Calu3 (cell line): ENCODE measurements around the gene MYO1G. TPM values are rescaled to one million over a fixed set of nuclear protein-coding genes. Genes with fewer than 3 reads are reported as not detected.
A peak's percentile ranks its signal among the peaks of the same experiment; 100 is the strongest.

Experiments used
- BruUV-seq: library from RNA; stranded (reverse); fragments of 400-500 nt; replicated peaks from 2 replicates; lab custom pipeline; 2021; lab: Mats Ljungman, UMichigan
- CTCF ChIA-PET: fragments of 300-600 bp; sonication (Branson Sonifier 250); formaldehyde crosslinking; loops from one replicate; lab custom pipeline; 2022; ENCODE audit warnings: antibody characterized with exemption; lab: Charles Lee
- DNase-seq: peaks from one replicate; pipeline ENCODE4 v3.0.0; 2022
- H3K27ac Mint-ChIP-seq: one replicate; pipeline ENCODE4 v1.8.0; 2022; ENCODE audit warnings: mixed read lengths; ENCODE audit not compliant: unreplicated experiment
- H3K27me3 Mint-ChIP-seq: one replicate; pipeline ENCODE4 v1.8.0; 2022; ENCODE audit warnings: mixed read lengths; ENCODE audit not compliant: unreplicated experiment
- H3K36me3 Mint-ChIP-seq: one replicate; pipeline ENCODE4 v1.8.0; 2022; ENCODE audit warnings: mild to moderate bottlenecking, moderate library complexity, mixed read lengths; ENCODE audit not compliant: insufficient read depth, unreplicated experiment
- H3K4me1 Mint-ChIP-seq: one replicate; pipeline ENCODE4 v1.8.0; 2022; ENCODE audit warnings: mild to moderate bottlenecking, low read depth, mixed read lengths; ENCODE audit not compliant: unreplicated experiment
- H3K4me3 Mint-ChIP-seq: one replicate; pipeline ENCODE4 v1.8.0; 2022; ENCODE audit warnings: mild to moderate bottlenecking, low read depth, moderate library complexity, mixed read lengths; ENCODE audit not compliant: unreplicated experiment
- H3K9me3 Mint-ChIP-seq: one replicate; pipeline ENCODE4 v1.8.0; 2022; ENCODE audit warnings: low read depth, mixed read lengths; ENCODE audit not compliant: unreplicated experiment
- intact Hi-C: fragments of 100-400 bp; cut with micrococcal nuclease; formaldehyde crosslinking; loops from one replicate; pipeline ENCODE4 v1.10.0; 2022; ENCODE audit not compliant: unreplicated experiment
- total RNA-seq: library from RNA; stranded (reverse); gene quantifications from 2 replicates; pipeline ENCODE4 v1.2.3, GENCODE V29; 2022
- TF ChIP-seq, protein P1 (sequence below): fragments of 200-600 bp; IDR thresholded peaks from one replicate; pipeline ENCODE4 v1.8.0; 2022; ENCODE audit warnings: antibody characterized with exemption; ENCODE audit not compliant: unreplicated experiment

MYO1G gene
- total RNA-seq, 1 experiment from 2014 or later: 0.33 TPM

GRCh38 chr7:44988701-44989100, 9.9 kb upstream of the MYO1G start:
- TF ChIP-seq, protein P1, sequence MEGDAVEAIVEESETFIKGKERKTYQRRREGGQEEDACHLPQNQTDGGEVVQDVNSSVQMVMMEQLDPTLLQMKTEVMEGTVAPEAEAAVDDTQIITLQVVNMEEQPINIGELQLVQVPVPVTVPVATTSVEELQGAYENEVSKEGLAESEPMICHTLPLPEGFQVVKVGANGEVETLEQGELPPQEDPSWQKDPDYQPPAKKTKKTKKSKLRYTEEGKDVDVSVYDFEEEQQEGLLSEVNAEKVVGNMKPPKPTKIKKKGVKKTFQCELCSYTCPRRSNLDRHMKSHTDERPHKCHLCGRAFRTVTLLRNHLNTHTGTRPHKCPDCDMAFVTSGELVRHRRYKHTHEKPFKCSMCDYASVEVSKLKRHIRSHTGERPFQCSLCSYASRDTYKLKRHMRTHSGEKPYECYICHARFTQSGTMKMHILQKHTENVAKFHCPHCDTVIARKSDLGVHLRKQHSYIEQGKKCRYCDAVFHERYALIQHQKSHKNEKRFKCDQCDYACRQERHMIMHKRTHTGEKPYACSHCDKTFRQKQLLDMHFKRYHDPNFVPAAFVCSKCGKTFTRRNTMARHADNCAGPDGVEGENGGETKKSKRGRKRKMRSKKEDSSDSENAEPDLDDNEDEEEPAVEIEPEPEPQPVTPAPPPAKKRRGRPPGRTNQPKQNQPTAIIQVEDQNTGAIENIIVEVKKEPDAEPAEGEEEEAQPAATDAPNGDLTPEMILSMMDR: no peak
- CTCF ChIA-PET: interaction anchor here (0.6 to 2.7 kb wide), 2 partner anchors 11 to 250 kb away, joined by 3 to 18 read pairs; partner anchors contain the start of gene CCM2
- peaks cover 2% of the 10 kb centered on the region for H3K9me3 Mint-ChIP-seq
- peaks cover 53% of the 10 kb centered on the region for H3K36me3 Mint-ChIP-seq
- DNase-seq: no peak
- no peaks in the 10 kb centered on the region for H3K27me3 Mint-ChIP-seq
- no TSS peak for BruUV-seq
- H3K27ac Mint-ChIP-seq: peak overlapping the region; percentile 42
- peaks cover 67% of the 10 kb centered on the region for H3K4me1 Mint-ChIP-seq
- no peak overlapping the region for H3K4me3 Mint-ChIP-seq
- intact Hi-C loops: no loop called here

DNA sequence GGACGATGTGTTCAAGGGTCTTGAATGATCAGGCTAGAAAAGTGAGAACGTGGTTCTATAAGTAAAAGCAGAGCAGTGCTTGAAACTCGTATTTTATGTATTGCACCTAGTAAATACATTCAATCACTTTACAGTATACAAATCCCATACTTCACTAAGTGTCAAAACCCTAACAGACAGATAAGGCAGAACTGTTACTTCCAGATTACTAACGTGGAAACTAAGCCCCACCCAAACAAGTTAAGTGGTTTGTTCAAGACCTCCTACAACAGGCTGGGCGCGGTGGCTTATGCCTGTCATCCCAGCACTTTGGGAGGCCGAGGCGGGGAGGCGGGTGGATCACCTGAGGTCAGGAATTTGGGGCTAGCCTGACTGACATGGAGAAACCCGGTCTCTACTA, 9.2 kb upstream of the MYO1G start:
- peaks cover 74% of the 10 kb centered on the region for H3K4me1 Mint-ChIP-seq
- BruUV-seq: no TSS peak
- no peak for DNase-seq
- peaks cover 2% of the 10 kb centered on the region for H3K9me3 Mint-ChIP-seq
- H3K27me3 Mint-ChIP-seq: no peaks in the 10 kb centered on the region
- H3K36me3 Mint-ChIP-seq: peaks cover 60% of the 10 kb centered on the region
- no peak overlapping the region for H3K4me3 Mint-ChIP-seq
- H3K27ac Mint-ChIP-seq: peak overlapping the region; percentile 98
- TF ChIP-seq, protein P1: no peak
- intact Hi-C loops: no loop called here
- CTCF ChIA-PET: no interaction called here

DNA sequence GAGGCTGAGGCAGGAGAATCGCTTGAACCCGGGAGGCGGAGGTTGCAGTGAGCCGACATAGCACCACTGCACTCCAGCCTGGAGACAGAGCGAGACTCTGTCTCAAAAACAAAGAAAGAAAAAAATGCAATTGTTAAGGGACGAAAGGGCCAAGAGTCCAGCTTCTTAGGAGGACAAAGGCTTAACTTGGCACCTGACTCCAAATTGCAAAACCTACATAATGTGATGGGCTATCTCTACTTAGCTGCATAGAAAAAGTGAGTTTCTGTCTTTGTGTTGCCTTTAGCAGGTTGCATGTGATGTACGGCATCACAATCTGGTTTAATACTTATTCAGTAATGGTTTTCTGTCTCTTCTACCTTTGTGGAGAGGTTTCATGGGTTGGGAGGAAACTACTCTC, 8.6 kb upstream of the MYO1G start:
- no peak for DNase-seq
- intact Hi-C loops: no loop called here
- CTCF ChIA-PET: no interaction called here
- Mint-ChIP-seq H3K27me3 (no peaks in the 10 kb centered on the region), H3K9me3 (peaks cover 2% of the 10 kb centered on the region), H3K36me3 (peaks cover 65% of the 10 kb centered on the region), H3K4me3 (peak overlapping the region; percentile 86), H3K4me1 (peaks cover 75% of the 10 kb centered on the region), H3K27ac (peak overlapping the region; percentile 98)
- TF ChIP-seq, protein P1: no peak
- no TSS peak for BruUV-seq

- BruUV-seq: no TSS peak
- peak overlapping the region; percentile 86 for H3K4me3 Mint-ChIP-seq
- DNase-seq: peak; percentile 98
- H3K36me3 Mint-ChIP-seq: peaks cover 75% of the 10 kb centered on the region
- peaks cover 2% of the 10 kb centered on the region for H3K9me3 Mint-ChIP-seq
- no peaks in the 10 kb centered on the region for H3K27me3 Mint-ChIP-seq
- peak overlapping the region; percentile 98 for H3K27ac Mint-ChIP-seq
- CTCF ChIA-PET: interaction anchor here (0.7 to 5.0 kb wide), 3 partner anchors 10 to 150 kb away, joined by 3 to 30 read pairs (median 3); no protein-coding TSS in a partner anchor
- peaks cover 66% of the 10 kb centered on the region for H3K4me1 Mint-ChIP-seq
- intact Hi-C loops: loop anchor here (1.0 kb wide), 1 partner anchor 126 kb away; no protein-coding TSS in a partner anchor
- TF ChIP-seq, protein P1: no peak
Measured at GRCh38 chr7:44986218-44987053, 7.6 kb upstream of the MYO1G start.
